Spinal cord (tissue), 10 donors: ENCODE results near the gene ZNF787. TPM values are rescaled to one million over a fixed set of nuclear protein-coding genes. Genes with fewer than 3 reads are reported as not detected.
"Not testable (repeated sequence)": the region's sequence is repeated elsewhere in the genome, so short reads cannot be mapped to it uniquely, and the experiment has no call there.

Experiments
- DNase-seq, 6 donors: peaks; one replicate each; pipeline versions ENCODE4 v3.0.0 to v3.0.0-alpha.2; 2013 to 2015; ENCODE audit warnings: low spot score in 6 of 6, low read depth in 4 of 6
- H3K27ac ChIP-seq: one replicate; pipeline ENCODE4 v1.5.1; 2013; ENCODE audit warnings: low read depth, low read length, control low read depth
- H3K27me3 ChIP-seq: one replicate; pipeline ENCODE4 v1.6.1; 2013; ENCODE audit warnings: low read length; ENCODE audit not compliant: control insufficient read depth, insufficient read depth
- H3K36me3 ChIP-seq: one replicate; pipeline ENCODE4 v1.6.1; 2013; ENCODE audit warnings: low read length; ENCODE audit not compliant: control insufficient read depth, insufficient read depth
- H3K4me1 ChIP-seq: one replicate; pipeline ENCODE4 v1.6.1; 2013; ENCODE audit warnings: low read length; ENCODE audit not compliant: control insufficient read depth, insufficient read depth
- H3K4me3 ChIP-seq: one replicate; pipeline ENCODE4 v1.5.1; 2013; ENCODE audit warnings: low read depth, low read length, control low read depth
- H3K9me3 ChIP-seq: one replicate; pipeline ENCODE4 v1.6.1; 2013; ENCODE audit warnings: low read length; ENCODE audit not compliant: control insufficient read depth, insufficient read depth
- WGBS: methylation state at CpG from one replicate; pipeline ENCODE4 v1.1.5; 2013; ENCODE audit warnings: missing lambda C conversion rate; ENCODE audit not compliant: insufficient coverage; 5-methylcytosine and 5-hydroxymethylcytosine counted together
- polyA plus RNA-seq, 2 donors: library from polyadenylated mRNA; unstranded; fragments of 120-200 nt; gene quantifications; one replicate each; pipeline ENCODE4 v1.2.1, GENCODE V29; 2013; ENCODE audit not compliant: insufficient read length in 2 of 2
- total RNA-seq, 2 donors: library from RNA; depleted of rRNA in 1 of 2; stranded (reverse); fragments of 120-200 nt in 1 of 2; fragments of >200 nt in 1 of 2; gene quantifications; one replicate each; pipeline versions ENCODE4 v1.2.3 to v1.2.4, GENCODE V29; 2013 to 2014
- donor health status: healthy.

Gene ZNF787
- total and polyA plus RNA-seq, 4 donors, result 8.9 to 27.4 (median 23.6) TPM

DNA sequence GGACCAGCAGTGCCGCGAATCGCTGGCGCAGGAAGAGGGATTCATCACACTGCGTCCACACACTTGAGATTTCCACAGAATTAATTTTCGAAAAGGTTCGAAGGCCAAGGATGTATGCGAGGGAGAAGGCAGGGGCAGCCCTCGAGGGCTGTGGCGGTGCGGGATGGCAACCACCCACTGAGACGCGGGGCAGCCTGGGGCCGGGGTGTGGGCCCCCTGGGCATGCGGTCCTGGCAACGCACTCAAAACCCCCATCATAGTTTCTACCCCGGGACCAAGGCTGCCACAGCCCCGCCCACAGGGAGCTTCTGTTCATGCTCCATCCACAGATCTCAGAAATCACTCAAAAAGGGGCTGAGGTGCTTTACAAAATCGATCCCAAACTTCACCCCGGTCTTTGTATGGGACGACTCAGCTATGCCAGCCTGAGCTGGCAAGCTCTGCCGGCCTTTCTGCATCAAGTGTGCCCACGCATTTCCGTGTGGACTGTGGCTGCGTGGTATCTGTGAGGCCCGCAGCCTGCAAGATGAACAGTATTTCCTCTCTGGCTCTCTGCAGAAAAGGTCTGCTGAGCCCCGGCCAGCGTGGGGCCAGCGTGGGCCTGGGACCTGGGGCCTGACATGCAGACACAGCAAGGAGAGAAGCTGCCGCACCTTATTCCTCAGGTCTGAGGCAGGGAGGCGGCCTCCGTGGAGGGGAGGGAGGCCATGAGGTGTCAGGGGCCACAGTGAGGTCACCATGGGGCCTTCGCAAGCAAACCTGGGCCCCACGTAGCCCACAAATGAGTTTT, 19.2 kb downstream of the ZNF787 start:
- no peaks in the 10 kb centered on the region for H3K9me3 ChIP-seq
- no peak overlapping the region for H3K4me3 ChIP-seq
- H3K27me3 ChIP-seq, result no peaks in the 10 kb centered on the region
- peaks cover 75% of the 10 kb centered on the region for H3K36me3 ChIP-seq
- no peak overlapping the region for H3K27ac ChIP-seq
- H3K4me1 ChIP-seq, result peaks cover 21% of the 10 kb centered on the region
- DNase-seq, result no peak
- 91% methylated on average over 32 of the region's 34 CpGs for WGBS

DNA sequence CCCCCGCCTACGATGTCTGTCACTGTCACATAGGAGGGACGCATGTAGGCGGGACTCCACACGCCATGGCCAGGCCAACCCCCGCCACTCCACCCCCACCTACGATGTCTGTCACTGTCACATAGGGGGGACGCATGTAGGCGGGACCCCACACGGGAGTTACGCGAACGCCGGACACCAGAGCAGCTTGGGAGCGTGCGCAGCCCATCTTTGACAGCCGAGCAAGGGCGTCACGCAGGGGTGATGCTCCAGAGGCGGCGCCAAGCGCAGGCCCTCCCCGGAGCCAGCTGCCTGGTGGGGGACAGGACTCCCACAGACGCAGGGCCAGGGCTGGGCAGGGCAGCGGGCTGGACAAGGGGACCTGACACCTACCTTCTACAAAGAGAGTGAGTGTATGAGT, 20.0 kb downstream of the ZNF787 start:
- Histone ChIP-seq H3K27ac (no peak overlapping the region), H3K36me3 (peaks cover 72% of the 10 kb centered on the region), H3K9me3 (no peaks in the 10 kb centered on the region), H3K4me3 (no peak overlapping the region), H3K27me3 (no peaks in the 10 kb centered on the region), H3K4me1 (peaks cover 16% of the 10 kb centered on the region)
- WGBS, result 84% methylated on average over 19 of the region's 25 CpGs
- DNase-seq, result no peak

DNA sequence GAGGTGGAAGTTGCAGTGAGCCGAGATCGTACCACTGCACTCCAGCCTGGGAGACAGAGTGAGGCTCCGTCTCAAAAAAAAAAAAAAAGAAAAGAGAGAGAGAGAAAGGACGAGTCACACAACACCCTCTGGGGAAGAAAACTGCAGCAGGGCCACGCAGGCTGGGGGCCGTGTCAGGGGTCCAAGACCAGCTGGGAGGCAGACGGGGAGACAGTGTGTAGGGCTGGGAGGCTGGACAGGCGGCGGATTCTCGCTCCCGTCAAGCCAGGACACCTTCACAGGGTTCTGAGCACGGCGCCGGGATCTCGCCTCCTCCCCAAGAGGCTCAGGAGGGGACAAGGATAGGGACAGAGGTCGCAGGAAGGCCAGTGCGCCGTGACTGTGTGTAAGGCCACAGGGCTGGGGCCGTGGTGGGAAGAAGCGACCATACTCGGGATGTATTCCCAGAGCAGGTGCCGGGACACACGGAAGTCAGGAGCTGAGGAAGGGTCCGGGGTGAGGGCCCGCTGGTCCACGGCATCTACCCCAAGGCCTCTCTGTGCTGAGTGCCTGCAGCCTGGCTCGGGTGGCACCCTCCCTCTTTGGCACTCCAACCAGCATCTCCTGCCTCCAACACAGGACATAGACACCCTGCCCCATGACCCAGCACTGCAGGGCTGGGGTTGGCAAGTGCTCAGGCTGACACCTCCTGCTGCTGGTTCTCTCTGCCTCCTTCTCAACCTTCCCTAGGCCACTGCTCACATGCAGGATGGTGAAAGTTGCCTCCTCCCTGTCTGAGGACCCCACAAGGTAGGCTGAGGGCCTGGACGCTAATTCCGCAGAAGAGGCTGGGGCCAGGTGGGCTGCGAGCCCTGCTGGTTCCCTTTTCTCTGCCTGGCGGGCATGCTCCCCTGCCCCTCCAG, 21.2 kb downstream of the ZNF787 start:
- Histone ChIP-seq H3K27ac (no peak overlapping the region), H3K4me3 (no peak overlapping the region), H3K27me3 (no peaks in the 10 kb centered on the region), H3K9me3 (no peaks in the 10 kb centered on the region), H3K36me3 (peaks cover 78% of the 10 kb centered on the region), H3K4me1 (peaks cover 8% of the 10 kb centered on the region)
- DNase-seq, result no peak
- WGBS, result 95% methylated on average over 27 of the region's 31 CpGs

DNA sequence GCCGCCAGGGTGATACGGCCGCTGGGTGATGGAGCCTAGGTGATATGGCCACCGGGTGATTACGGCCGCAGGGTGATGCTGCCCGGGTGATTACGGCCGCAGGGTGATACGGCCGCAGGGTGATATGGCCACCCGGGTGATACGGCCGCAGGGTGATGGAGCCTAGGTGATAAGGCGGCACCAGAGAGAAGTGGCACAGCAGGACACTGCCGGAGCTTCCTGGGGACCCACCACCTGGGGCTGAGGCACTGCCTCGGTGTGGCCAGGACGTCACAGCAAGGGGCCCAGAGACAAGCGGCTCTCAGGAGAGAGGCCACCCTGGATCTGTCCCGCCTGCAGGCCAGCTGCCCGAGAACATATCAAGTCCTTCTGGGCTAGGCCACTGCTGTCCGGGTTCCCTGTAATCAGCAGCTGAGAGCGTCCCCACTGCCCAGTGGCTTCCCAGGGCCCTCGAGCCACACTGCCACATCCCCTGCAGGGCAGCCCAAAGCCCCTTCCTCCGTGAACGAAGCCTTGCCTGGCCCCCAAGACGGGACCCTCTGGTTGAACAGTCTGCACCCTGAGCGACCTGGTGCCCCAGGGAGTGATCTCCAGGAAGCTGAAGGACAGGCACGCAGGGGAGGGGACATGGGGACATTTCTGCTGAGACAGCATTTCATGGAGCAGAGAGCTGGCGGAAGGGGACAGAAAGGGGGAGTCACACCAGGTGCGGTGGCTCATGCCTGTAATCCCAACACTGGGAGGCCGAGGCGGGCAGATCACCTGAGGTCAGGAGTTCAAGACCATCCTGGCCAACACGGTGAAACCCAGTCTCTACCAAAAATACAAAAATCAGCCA, 22.1 kb downstream of the ZNF787 start:
- Histone ChIP-seq H3K4me3 (no peak overlapping the region), H3K27ac (no peak overlapping the region), H3K27me3 (no peaks in the 10 kb centered on the region), H3K4me1 (peaks cover 3% of the 10 kb centered on the region), H3K9me3 (no peaks in the 10 kb centered on the region), H3K36me3 (peaks cover 78% of the 10 kb centered on the region)
- DNase-seq, result no peak
- 97% methylated on average over 28 of the region's 34 CpGs for WGBS

DNA sequence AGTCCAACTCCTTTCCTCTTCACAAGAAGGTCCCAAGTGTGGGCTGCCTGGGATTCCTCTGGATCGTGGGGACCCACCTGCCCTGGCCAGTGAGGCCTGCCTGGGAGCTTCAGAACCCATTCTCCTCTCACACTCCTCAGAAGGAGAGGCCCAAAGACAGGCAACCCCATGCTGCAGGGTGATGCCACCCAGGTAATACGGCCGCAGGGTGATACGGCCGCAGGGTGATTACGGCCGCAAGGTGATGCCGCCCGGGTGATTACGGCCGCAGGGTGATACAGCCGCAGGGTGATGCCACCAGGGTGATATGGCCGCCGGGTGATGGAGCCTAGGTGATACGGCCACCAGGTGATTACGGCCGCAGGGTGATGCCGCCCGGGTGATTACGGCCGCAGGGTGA, 22.9 kb downstream of the ZNF787 start:
- H3K9me3 ChIP-seq, H3K27ac ChIP-seq, H3K4me1 ChIP-seq, H3K27me3 ChIP-seq, H3K4me3 ChIP-seq, DNase-seq: not testable (repeated sequence)
- peaks cover 76% of the 10 kb centered on the region for H3K36me3 ChIP-seq
- 97% methylated on average over 18 of the region's 21 CpGs for WGBS

DNA sequence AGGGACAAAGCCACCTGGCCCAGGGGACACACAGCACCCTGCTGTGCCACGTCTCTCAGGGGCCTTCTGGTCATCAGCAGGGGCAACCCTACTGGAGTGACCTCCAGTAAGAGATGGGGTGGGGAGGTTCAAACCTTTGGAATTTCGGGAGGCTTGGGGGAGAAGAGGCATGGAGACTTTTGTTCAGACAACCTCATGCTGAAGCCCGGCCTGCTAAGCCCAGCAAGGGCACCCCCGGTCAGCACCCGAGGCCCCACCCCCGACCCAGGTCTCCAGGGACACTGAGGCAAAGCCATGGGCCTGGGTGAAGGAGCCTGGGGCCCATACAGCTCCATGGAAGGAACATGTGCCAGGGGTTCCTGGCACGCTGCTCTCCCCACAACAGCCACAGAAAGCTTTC, 23.3 kb downstream of the ZNF787 start:
- Histone ChIP-seq H3K4me1 (peaks cover 3% of the 10 kb centered on the region), H3K4me3 (no peak overlapping the region), H3K27ac (no peak overlapping the region), H3K27me3 (no peaks in the 10 kb centered on the region), H3K36me3 (peaks cover 76% of the 10 kb centered on the region), H3K9me3 (peaks cover 1% of the 10 kb centered on the region)
- no peak for DNase-seq
- 97% methylated on average over 6 of the region's 7 CpGs for WGBS

DNA sequence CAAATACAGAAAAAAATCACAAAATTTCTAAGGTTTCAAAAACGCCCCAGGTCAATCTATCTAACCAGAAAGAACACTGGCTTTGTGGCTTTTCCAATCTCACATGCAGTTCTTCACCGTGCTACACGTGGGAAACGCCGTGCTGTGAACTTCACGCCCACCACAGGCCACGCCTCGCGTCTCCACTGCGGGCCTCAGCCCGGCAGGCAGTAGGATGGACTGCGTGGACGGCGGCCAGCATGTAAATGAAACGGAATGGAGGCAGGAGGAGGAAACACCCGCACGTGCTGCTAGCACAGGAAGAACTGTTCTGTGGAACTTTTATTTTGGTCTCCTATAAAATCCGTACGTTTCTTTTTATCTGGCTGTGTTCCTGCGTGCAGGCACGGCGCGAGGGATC, 23.8 kb downstream of the ZNF787 start:
- Histone ChIP-seq H3K9me3 (peaks cover 3% of the 10 kb centered on the region), H3K36me3 (peaks cover 73% of the 10 kb centered on the region), H3K27me3 (no peaks in the 10 kb centered on the region), H3K27ac (no peak overlapping the region), H3K4me3 (no peak overlapping the region), H3K4me1 (peaks cover 3% of the 10 kb centered on the region)
- no peak for DNase-seq
- 83% methylated on average over 22 of the region's 23 CpGs for WGBS

DNA sequence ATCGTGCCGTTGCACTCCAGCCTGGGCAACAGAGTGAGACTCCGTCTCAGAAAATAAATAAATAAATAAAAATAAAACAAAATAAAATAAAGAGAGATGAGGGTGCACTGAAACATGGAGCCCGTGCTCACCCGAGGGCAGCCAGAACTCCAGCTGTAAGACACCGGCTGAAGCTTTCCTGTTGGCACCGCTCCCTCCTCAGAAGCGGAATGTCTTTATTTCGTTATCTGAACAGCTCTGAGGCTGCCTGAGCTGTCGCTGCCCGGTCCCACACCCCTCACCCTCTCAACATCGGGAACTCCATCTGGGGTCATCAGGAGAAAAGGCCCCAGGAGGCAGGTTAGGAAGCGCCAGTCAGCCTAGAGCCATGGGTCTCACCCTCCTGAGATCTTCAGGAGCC, 24.4 kb downstream of the ZNF787 start:
- Histone ChIP-seq H3K4me1 (peaks cover 3% of the 10 kb centered on the region), H3K4me3 (no peak overlapping the region), H3K36me3 (peaks cover 73% of the 10 kb centered on the region), H3K9me3 (peaks cover 3% of the 10 kb centered on the region), H3K27me3 (no peaks in the 10 kb centered on the region), H3K27ac (no peak overlapping the region)
- 78% methylated on average over 6 of the region's 13 CpGs for WGBS
- no peak for DNase-seq

DNA sequence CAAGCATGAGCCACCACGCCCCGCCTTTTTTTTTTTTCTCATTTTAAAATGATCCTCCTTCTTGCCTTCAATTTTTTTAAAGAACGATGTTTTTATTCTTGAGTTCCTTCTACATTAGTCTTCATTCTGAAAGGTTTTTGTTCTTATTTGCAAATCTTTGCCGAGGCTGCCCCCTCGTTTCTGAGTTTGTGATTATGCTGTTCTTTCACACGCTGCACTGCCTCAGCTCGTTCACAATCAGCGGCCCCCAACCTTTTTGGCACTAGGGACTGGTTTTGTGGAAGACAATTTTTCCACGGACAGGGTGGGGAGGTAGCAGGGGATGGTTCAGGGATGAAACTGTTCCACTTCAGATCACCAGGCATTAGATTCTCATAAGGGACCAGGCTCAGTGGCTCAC, 26.6 kb downstream of the ZNF787 start:
- DNase-seq, result no peak
- Histone ChIP-seq H3K4me3 (no peak overlapping the region), H3K4me1 (peaks cover 9% of the 10 kb centered on the region), H3K9me3 (peaks cover 3% of the 10 kb centered on the region), H3K27ac (no peak overlapping the region), H3K27me3 (no peaks in the 10 kb centered on the region), H3K36me3 (peaks cover 62% of the 10 kb centered on the region)
- 92% methylated on average over 6 of the region's 9 CpGs for WGBS
